Stimulated activated CD4-positive, alpha-beta T cell treated with anti-CD3 and anti-CD28 coated beads, TNF-alpha, amount 100 ng/mL, for 4 hours (primary cell): Measurements from ENCODE around the gene ARHGAP26.
"Not testable (repeated sequence)": the region's sequence is repeated elsewhere in the genome, so short reads cannot be mapped to it uniquely, and the experiment has no call there.

Experiments used
- DNase-seq, 3 experiments: peaks; one replicate each; pipeline ENCODE4 v3.0.0-alpha.2; 2020; ENCODE audit warnings: low read depth in 3 of 3

The ARHGAP26 gene

DNA sequence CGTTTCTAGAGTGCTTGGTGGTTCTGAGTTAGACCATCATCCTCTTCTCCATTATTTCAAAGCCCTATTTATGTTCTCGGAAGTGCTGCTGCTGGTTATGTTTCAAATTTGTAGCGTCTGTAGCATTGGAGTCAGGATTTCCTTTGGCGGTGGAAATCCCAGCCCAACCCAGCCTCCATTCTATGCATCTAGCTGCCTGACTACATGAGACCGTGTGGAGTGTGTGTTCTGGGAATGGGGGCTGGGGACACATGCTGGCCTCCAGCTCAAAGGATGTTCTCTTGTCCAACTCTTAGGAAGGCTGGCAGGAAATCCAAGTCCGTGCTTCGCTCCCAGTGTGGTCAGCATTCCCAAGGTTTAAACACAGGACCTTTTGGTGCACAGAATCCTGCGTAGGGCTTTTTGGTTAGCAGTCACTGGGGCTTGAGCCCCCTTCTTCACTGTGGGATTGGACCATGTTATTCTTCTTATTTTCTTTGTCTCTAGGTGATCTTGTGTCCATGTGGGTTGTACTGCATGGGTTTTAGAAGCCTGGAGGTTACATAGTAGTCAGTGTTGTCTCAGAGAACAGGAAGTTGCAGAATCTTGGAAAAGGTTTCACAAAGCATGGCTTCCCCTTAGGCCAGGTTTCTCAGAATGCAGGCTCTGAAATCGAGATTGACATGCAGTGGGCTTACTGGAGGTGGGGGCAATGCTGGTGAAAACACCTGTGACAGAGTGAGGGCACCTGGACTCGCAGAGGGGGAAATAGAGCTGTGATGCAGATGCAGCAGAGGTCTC lies 132.2 kb downstream of the ARHGAP26 start:
- DNase-seq, result no peak

DNA sequence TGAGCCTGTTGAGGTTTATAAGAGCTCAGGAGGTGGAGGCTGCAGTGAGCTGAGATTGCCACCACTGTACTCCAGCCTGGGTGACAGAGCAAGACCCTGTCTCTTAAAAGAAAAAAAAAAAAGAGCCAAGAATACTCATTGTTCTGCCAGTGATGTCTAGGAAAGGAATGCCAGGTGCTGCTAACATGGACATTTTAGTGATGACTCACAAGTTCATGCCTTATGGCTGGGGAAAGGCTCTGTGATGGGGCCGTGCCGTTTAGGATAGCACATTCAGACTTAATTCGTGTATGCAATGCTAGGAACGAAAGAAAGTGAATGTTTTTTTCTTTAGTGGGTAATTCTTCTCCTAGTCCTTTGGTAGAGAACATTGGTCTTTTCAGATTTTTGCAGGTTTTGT lies 134.2 kb downstream of the ARHGAP26 start:
- DNase-seq, result no peak

DNA sequence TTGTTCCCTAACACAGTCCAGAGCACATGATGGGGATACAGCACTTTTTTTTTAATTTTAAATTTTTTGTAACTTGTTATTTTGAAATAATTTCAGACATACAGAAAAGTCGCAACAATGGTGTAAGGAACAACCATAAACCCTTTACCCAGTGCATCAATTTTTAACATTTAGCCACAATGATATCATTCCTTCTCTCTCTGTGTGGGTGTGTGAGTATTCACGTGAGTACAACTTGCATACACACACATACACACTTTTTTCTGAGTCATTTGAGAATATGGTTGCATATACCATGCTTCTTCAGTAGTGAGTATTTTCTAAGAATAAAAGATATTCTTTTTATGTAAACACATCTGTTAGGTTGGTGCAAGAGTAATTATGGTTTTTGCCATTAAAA lies 135.2 kb downstream of the ARHGAP26 start:
- no peak for DNase-seq

DNA sequence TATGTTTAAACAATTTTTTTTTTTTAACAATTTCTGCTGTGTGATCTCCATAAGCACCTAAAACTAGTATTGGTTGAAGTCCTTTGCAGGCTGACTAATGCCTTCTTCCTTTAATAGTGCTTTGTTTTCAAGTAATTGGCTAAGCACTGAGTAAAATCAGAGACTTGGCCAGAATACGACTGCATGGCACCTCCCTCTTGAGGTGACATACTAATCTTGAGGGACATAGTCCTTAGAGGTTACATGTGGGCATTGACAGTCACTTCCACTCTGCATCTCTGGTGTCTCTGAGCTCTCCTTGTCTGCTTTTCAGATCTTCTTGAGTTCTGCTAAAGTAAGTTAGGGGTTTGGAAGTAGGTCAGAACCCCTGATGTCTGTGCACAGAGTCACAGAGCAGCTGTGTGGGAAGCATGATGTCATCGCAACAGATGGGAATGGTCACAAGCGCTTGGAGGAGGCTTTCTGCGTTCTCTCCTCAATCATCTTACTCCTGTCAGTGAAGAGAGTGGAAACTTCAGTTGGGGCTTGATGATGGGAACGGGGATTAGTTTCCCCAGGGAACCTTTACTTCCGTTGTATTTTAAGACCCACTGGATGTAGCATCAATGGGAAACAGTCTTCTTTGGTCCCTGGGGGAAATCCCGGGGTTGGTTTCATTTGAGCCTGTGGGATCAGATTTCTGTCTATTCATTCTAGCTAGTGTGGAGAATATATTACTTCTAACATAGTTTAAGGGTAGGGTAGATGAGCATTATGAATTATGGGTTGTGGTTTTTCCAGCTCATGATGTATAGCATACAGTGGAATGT lies 136.9 kb downstream of the ARHGAP26 start:
- no peak for DNase-seq

DNA sequence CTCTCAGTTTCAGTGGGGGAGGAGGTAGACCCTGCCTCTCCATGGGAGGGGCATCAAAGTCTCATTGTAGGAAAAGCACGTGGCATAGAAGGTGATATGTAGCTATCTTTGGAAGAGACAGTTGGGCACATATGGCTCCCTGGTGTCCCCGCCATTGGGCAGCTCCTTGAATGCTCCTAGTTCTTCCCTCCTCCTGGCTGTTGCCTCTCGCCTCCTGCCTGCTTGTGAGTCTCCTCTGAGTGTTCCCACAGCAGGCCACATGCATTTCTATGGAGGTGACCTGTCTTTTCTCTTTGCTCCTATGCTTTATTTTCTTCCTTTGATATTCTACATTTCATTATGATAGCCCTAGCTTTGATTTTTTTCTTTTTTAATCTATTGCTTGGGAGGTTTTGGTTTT lies 138.5 kb downstream of the ARHGAP26 start:
- DNase-seq, result no peak

DNA sequence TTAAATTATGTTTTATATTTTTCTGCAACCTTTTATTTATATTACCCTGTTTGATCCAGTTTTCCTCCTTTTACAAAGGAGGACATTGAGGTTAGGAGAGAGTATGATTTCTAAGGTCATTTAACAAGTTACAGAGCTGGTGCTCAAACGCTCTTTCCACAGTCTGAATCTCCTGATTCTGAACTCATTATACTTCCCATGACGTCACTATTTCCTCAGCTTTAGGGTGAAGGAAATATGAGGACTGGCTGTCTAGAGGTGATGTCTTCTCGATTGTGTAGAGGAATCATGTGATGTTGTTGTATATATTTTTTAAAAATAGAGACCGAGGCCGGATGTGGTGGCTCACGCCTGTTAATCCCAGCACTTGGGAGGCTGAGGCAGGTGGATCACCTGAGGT lies 140.0 kb downstream of the ARHGAP26 start:
- no peak for DNase-seq

DNA sequence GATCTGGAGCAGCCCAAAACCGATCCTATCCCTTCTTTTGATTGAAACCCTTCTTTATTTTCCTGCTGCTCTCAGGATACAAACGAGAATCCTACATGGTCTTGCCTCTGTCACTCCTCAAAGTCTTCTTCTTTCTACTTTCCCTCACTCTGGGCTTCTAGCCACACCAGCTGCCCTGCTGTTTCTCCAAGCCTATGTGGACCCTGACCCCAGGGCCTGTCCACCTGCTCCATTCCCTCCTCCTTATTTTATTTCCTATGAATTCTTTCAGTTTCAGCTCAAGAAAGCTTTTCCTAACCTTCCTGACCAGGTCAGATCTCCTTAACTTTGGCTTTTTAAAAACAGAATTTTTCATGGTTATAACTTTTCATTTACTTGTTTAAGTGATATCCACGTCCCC lies 141.0 kb downstream of the ARHGAP26 start:
- no peak for DNase-seq

DNA sequence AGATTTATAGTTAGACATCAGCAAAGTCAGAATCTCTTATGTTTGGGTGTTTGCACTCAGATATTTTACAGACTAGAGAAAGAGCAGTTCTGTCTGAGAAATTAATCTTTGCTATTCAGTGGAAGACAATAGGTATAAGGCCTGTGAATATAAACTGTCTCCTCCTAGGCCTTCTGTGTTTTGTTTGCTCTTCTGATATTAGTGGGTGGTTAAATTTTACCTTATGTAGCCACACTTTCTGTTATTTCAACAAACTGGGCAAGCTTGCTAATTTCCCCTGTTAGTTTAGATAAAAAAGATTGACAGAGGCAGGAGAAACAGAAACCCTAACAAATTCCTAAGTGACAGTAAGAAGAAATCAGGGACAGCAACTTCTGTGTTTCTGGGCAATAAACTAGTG lies 141.6 kb downstream of the ARHGAP26 start:
- DNase-seq, result no peak

DNA sequence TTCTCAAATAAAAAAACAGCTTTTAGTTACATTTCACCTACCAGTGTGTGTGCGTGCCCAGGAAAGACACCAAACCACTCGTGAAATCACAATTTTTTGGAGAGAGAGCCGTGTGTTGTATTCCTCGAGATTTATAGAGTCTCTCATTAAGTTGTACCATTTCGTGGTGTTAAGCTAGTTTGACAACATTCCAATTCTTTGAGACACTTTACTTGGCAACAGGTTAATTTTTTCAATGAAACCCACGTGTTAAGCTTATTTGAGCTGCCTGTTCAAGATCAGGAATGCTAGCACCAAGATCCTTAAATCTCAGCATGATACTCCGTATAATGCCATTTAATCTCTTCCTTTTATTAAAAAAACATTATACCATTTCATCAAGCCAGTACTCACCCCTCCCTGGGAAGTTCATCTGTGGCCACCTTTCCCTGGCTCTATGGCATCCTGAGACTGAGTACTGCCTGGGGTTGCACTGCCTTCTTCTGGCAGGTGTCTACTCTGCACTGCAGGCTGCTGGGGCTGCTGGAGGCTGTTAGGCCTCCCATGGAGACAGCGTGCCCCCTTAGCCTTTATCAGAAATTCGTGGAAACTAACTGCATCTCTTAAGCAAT lies 143.7 kb downstream of the ARHGAP26 start:
- DNase-seq, result no peak

DNA sequence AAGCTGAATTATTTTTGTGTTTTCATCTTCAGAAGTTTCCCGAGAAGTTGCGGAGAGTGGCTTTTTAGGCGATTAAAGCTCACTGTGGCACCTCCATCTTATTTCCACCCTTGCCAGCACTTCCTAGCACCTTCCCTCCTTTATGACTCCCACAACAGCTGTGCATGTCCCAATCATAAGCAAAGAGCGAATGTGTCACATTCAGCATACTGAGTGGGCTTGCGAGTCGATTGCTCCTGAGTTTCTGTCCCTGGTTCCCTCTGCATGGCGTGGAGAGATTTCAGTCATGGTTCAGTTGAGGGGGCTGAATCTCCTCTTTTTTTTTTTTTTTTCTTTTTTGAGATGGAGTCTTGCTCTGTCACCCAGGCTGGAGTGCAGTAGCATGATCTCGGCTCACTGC lies 144.9 kb downstream of the ARHGAP26 start:
- no peak for DNase-seq

DNA sequence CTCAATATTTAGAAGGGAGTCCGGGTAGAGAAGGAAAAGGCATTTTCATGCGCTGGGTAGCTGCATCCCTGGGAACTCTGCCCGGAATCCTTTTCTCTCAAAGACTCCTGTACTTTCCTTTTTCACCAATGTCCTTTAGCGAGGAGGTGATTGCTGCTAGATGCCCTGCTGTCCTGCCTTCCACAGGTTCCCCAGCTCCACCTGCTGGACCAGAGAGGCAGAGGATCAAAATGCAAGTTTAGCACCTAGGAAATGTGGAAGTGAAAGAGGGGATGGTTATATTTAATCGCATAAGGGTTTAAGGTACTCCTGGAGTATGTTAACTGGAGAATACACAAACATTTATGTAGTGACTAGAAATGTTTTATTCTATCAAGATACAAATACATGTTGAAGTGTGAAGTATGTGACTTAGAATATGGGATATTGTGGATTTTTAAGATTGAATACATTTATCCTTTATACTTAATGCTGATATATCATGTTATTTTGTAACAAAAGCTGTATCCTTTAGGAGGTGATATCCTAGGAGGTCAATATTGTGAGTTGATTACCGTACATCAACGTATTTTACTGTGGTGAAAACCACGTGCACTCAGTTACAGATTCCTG lies 145.7 kb downstream of the ARHGAP26 start:
- no peak for DNase-seq

DNA sequence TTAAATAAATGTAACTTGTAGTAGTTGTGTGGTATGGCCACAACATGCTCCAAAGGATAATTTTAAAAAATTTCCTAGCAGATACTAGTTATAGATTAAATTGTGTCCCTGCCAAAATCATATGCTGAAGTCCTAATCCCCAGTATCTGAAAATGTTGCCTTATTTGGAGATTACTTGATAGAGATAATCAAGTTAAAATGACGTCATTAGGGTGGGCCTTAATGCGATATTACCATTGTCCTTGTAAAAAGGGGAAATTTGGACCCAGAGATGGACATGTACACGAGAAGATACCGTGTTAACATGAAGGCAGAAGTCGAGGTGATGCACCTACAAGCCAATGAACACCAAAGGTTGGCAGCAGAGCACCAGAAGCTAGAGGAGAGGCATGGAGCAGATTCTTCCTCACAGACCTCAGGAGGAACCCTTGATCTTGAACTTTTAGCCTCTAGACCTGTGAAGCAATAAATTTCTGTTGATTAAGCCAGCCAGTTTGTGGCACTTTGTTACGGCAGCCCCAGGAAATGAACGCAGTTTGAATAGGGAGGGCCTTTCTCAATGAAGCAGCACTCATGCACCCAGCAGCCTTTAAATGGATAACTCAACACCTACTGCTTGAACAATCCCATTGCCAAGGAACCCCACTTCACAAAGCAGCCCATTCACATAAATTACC lies 148.9 kb downstream of the ARHGAP26 start:
- DNase-seq, result no peak

DNA sequence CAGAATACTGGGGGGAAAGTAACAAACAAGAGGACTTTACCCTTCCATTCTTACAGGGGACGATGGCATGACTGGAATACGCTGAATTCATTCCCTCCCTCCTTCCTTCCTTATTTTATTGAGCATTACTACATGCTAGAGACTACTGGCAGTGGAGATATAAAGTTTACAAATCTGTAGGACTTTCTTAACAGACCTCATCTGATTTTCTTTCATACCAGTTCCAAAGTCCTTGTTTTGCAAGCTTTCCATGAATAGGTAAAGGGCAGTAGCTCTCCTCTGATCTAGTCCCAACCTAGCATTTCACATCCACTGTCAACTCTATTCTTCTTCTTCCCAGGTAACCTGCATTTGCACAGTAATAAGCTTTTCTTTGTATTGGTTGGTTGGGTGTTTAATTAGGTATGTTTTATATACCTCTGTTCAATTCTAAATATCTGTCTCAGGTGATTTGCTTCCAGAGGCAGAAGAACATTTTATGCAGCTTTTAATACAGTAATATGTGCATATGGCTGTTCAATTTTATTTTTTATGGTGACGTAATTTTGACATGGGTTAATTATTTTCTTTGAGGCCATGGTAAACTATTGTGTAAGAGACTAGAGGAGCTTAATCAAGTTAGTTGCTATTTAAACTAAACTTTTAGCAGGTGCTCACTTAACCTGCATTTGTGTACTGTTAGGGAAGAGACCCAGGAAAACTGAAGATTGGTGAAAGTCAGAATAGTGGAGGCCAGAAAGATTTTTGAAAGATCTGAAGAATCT lies 150.9 kb downstream of the ARHGAP26 start:
- no peak for DNase-seq

DNA sequence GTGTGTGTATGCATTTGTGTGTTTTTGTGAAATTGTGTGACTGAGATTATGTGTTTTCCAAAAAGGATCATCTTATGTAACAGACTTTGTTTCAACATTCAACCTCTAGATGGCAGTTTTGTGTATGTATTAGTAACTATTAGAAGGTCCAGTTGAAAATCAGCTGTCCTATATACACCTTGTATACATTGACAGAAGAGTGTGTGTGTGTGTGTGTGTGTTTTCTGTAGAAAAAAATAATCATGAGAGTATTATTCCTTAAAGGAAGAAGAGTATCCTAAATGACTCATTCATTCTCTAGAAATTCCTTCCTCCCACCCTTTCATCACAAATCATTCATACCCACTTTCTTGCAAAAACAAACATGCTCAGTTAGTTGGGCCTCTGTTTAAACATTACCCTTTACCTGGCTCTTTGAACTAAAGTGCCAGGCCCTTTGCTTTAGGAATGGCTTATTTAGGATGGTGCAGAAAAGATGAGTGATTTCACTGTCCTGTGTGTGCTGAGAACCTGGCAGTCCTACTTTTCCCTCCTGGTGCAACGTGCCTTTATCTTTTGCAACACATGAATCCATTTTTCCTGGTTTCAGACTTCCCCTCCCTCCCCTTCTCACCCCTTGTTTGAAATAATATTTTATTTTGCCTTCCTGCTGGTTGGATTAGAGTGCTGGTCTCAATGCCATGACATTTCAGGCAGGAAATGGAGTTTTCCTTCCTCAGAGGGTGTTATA lies 152.2 kb downstream of the ARHGAP26 start:
- DNase-seq, result no peak

DNA sequence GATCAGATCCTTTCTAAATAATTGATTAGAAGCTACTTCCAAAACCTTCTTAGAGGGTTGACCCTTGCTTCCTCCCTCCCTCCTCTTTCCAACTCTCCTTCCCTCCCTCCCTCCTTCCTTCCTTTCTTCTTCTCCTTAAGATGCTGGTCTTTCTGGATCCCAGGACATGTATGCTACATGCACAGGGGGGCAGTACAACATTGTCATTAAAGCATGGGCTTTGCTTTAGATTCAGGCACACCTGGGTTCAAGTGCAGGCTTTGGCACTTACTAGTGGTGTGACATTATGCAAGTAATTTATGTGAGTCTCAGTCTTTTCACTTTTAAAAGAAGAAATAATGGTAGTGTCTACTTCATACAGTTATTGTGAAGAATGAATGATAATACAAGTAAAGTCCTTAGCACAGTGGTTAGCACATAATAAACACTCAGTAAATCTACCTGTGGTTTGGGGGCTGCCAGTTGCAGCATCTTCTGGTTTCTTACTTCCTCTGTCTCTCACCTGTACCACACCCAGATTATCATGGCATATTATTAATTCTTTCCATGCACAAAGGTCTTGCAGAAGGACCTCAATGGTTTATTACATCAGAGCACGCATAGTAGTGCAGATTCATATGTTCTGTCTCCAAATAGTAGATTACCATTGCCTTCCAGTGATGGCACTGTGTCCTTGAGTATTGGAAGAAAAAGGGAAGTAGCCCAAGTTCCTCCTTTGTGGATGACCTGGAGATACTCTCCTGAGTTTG lies 154.1 kb downstream of the ARHGAP26 start:
- no peak for DNase-seq

DNA sequence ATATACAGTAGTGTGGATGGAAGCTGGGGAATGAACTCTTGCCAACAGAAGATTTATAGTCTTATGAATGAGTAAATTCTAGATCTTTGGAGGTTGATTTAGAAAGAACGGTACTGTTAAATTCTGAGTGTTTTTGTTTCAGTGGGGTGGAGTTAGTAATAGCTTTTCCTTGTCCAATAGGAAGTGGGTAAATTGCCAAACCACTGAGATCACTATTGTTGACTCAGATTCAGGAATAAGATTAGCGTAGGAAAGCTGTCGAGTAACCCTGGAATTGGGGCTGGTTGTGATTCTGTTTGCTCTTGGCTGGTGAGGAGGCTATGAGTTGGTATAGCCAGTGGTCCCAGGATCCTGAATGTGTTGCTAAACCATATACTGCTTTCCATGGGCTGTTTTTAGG lies 155.6 kb downstream of the ARHGAP26 start:
- DNase-seq, result no peak

DNA sequence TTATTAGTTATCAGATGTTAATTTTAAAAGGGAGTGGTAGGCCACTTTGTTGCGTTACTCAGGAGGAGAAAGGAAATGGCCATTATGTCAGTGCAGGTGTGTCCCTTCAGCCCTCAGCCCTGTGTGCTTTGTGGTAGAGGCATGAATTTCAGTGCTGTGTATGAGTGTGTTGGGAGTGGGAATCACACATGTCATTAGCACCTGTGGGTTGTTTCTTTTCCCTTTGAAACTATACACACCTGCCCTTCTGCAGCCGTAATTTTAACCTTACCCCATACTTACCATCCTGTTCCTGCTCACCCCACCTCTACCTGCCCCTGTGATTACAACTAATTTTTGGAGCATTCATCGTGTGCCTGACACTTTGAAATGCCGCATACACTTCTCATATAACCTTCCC lies 156.4 kb downstream of the ARHGAP26 start:
- no peak for DNase-seq

DNA sequence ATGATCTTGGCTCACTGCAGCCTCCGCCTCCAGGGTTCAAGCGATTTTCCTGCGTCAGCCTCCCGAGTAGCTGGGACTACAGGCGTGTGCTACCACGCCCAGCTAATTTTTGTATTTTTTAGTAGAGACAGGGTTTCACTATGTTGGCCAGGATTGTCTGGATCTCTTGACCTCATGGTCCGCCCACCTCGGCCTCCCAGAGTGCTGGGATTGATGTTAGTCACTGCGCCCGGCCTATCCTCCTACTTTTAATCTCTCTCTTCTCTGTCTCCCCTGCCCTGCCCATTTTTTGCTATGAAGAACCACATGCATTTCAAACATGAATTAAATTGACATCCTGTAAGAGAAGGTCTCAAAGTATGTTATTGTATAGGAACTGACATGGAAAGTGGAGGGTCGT lies 158.8 kb downstream of the ARHGAP26 start:
- not testable (repeated sequence) for DNase-seq

DNA sequence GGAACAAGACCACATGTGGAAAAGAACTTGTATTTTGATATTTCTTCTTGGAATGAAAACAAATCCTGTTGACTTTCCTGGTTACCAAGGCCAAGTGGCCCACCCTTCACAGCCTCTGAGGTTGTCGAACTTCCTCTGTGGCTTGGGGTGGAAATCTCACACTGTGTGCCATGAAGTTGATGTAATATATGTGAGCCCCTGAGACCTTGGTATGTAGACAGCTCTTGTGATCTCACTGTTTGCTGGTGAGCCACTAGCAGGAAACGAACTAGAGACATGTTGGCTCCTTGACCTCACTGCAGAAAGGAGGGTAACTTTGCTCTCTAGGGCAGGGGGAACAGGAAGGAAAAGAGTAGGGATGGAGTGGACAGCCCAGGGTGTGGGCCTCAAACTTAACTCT lies 159.4 kb downstream of the ARHGAP26 start:
- no peak for DNase-seq
